Measurements from ENCODE around the gene SGPP2.

DNA sequence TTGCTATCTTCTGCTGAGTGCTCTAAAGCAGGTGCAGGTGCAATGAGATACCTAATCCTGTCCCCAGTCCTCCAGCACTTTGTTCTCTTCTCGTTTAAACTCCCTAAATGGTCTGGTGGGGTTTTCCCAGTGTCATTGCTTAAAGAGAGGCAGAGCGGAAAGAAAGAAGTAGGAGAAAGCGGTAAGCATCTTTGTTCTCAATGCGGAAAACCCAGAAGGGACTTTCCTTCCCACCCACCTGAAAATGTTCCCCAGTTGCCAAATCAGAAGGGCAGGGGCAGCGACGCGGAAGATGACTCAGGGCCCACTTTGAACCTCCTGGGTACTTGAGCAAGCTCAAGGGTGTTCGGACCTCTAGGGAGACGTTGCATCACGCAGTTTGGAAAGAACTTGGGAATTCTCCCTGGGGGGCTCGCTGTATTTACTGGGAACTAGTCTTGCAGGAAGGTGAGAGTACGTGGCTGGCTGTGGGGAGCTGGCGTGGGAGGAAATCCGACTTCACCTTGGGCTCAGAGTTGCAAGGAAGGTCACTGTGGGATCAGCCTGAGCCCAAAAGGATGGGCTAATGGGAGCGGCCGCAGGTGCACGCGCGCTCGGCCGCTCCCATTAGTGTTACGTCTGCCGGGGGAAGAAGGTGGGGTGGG is 589 bp upstream of the SGPP2 start:
- TF ChIP-seq, protein P1, sequence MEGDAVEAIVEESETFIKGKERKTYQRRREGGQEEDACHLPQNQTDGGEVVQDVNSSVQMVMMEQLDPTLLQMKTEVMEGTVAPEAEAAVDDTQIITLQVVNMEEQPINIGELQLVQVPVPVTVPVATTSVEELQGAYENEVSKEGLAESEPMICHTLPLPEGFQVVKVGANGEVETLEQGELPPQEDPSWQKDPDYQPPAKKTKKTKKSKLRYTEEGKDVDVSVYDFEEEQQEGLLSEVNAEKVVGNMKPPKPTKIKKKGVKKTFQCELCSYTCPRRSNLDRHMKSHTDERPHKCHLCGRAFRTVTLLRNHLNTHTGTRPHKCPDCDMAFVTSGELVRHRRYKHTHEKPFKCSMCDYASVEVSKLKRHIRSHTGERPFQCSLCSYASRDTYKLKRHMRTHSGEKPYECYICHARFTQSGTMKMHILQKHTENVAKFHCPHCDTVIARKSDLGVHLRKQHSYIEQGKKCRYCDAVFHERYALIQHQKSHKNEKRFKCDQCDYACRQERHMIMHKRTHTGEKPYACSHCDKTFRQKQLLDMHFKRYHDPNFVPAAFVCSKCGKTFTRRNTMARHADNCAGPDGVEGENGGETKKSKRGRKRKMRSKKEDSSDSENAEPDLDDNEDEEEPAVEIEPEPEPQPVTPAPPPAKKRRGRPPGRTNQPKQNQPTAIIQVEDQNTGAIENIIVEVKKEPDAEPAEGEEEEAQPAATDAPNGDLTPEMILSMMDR (conservative IDR thresholded peaks at IDR 0.05; ENCODE audit: low read depth, low read length), result no peak
- peak; percentile 57 for TF ChIP-seq EZH2 (IDR thresholded peaks at IDR 0.05; ENCODE audit: low read length, unreplicated experiment)

All from PC-3 (cell line).